ENCODE data around the gene ARHGAP10.

The ARHGAP10 gene

GRCh38 chr4:147955827-147956558, 224.1 kb downstream of the ARHGAP10 start:
- TF ChIP-seq CTCF (IDR thresholded peaks at IDR 0.05; ENCODE audit: insufficient read depth, missing control alignments): no peak
- FAIRE-seq: no peak
- no peak for DNase-seq (ENCODE audit: insufficient read length, low spot score)

GRCh38 chr4:147957446-147957845, 225.6 kb downstream of the ARHGAP10 start:
- FAIRE-seq: no peak
- DNase-seq (ENCODE audit: insufficient read length, low spot score): no peak

GRCh38 chr4:147958057-147958456, 226.2 kb downstream of the ARHGAP10 start:
- DNase-seq (ENCODE audit: insufficient read length, low spot score) (no peak), FAIRE-seq (no peak)
- TF ChIP-seq CTCF (IDR thresholded peaks at IDR 0.05; ENCODE audit: insufficient read depth, missing control alignments): no peak

More at GRCh38 chr4:147957446-147957845, 225.6 kb downstream of the ARHGAP10 start:
- no peak for TF ChIP-seq CTCF (IDR thresholded peaks at IDR 0.05; ENCODE audit: insufficient read depth, missing control alignments)

- FAIRE-seq (no peak), DNase-seq (ENCODE audit: insufficient read length, low spot score) (no peak)
- TF ChIP-seq CTCF (IDR thresholded peaks at IDR 0.05; ENCODE audit: insufficient read depth, missing control alignments): no peak
Measured at GRCh38 chr4:147958489-147959065, 226.7 kb downstream of the ARHGAP10 start.

GRCh38 chr4:147960971-147961370, 229.1 kb downstream of the ARHGAP10 start:
- FAIRE-seq: no peak
- DNase-seq (ENCODE audit: insufficient read length, low spot score): no peak
- TF ChIP-seq CTCF (IDR thresholded peaks at IDR 0.05; ENCODE audit: insufficient read depth, missing control alignments): no peak

GRCh38 chr4:147963839-147964238, 232.0 kb downstream of the ARHGAP10 start:
- no peak for FAIRE-seq
- DNase-seq (ENCODE audit: insufficient read length, low spot score): no peak
- no peak for TF ChIP-seq CTCF (IDR thresholded peaks at IDR 0.05; ENCODE audit: insufficient read depth, missing control alignments)

- no peak for DNase-seq (ENCODE audit: insufficient read length, low spot score)
- FAIRE-seq: no peak
- no peak for TF ChIP-seq CTCF (IDR thresholded peaks at IDR 0.05; ENCODE audit: insufficient read depth, missing control alignments)
Measured at GRCh38 chr4:147964266-147964880, 232.5 kb downstream of the ARHGAP10 start.

All from D721Med (cell line).